ENCODE results near the gene UCKL1. TPM values are rescaled to one million over a fixed set of nuclear protein-coding genes. Genes with fewer than 3 reads are reported as not detected.
"Not testable (repeated sequence)": the region's sequence is repeated elsewhere in the genome, so short reads cannot be mapped to it uniquely, and the experiment has no call there.

Gene UCKL1
- total RNA-seq, 3 donors from 2014 or later: 24.2 to 44.9 (median 36.3) TPM

DNA sequence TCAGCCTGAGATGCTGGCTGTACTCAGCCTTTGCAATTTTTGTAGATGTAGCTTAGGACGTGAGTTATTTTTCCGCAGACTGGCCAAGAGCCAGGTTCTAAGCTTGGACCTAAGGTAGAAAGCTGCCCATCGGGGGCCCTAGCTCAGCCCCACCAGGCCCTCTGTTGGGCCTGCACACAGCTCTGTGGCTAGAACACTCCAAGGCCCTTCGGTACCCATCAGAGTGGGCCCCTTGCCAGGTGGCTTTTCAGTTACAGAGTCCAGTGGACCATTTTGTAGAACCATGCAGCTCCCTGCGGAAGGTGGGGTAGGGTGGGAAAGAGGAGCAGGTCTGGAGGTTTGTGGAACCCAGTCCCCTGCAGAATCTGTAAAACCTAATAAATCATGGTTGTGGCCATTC, 22.6 kb downstream of the UCKL1 start:
- no peaks in the 10 kb centered on the region for H3K9me3 ChIP-seq
- no peak for DNase-seq (ENCODE audit: low spot score in 2 of 2)
- intact Hi-C loops (cut with DNase I; ENCODE audit: low total_unique reads): loop anchor here (5.0 kb wide), 1 partner anchor 861 kb away; no protein-coding TSS in a partner anchor
- TF ChIP-seq, protein P1, sequence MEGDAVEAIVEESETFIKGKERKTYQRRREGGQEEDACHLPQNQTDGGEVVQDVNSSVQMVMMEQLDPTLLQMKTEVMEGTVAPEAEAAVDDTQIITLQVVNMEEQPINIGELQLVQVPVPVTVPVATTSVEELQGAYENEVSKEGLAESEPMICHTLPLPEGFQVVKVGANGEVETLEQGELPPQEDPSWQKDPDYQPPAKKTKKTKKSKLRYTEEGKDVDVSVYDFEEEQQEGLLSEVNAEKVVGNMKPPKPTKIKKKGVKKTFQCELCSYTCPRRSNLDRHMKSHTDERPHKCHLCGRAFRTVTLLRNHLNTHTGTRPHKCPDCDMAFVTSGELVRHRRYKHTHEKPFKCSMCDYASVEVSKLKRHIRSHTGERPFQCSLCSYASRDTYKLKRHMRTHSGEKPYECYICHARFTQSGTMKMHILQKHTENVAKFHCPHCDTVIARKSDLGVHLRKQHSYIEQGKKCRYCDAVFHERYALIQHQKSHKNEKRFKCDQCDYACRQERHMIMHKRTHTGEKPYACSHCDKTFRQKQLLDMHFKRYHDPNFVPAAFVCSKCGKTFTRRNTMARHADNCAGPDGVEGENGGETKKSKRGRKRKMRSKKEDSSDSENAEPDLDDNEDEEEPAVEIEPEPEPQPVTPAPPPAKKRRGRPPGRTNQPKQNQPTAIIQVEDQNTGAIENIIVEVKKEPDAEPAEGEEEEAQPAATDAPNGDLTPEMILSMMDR (IDR thresholded peaks at IDR 0.05): no peak
- TF ChIP-seq POLR2A (IDR thresholded peaks at IDR 0.05): no peak
- TF ChIP-seq POLR2AphosphoS5 (IDR thresholded peaks at IDR 0.05): no peak
- H3K36me3 ChIP-seq: no peaks in the 10 kb centered on the region
- H3K4me3 ChIP-seq: no peak overlapping the region
- H3K27ac ChIP-seq: no peak overlapping the region
- H3K27me3 ChIP-seq: no peaks in the 10 kb centered on the region
- H3K4me1 ChIP-seq: no peaks in the 10 kb centered on the region

- DNase-seq (ENCODE audit: low spot score in 2 of 2): no peak
- TF ChIP-seq POLR2A (IDR thresholded peaks at IDR 0.05) (no peak), POLR2AphosphoS5 (IDR thresholded peaks at IDR 0.05) (no peak)
- TF ChIP-seq, protein P1 (IDR thresholded peaks at IDR 0.05): no peak
- no peaks in the 10 kb centered on the region for H3K27me3 ChIP-seq
- H3K36me3 ChIP-seq: peaks cover 4% of the 10 kb centered on the region
- no peak overlapping the region for H3K27ac ChIP-seq
- H3K4me3 ChIP-seq: no peak overlapping the region
- no peaks in the 10 kb centered on the region for H3K9me3 ChIP-seq
- intact Hi-C loops (cut with DNase I; ENCODE audit: low total_unique reads): loop anchor here (5.0 kb wide), 1 partner anchor 860 kb away; no protein-coding TSS in a partner anchor
- no peaks in the 10 kb centered on the region for H3K4me1 ChIP-seq
Measured at GRCh38 chr20:63932606-63933160, 23.5 kb downstream of the UCKL1 start.

GRCh38 chr20:63931735-63932134, 24.5 kb downstream of the UCKL1 start:
- Histone ChIP-seq H3K36me3 (peaks cover 4% of the 10 kb centered on the region), H3K4me3 (no peak overlapping the region), H3K27ac (no peak overlapping the region), H3K27me3 (no peaks in the 10 kb centered on the region), H3K4me1 (no peaks in the 10 kb centered on the region), H3K9me3 (no peaks in the 10 kb centered on the region)
- TF ChIP-seq, protein P1 (IDR thresholded peaks at IDR 0.05): no peak
- TF ChIP-seq POLR2A (IDR thresholded peaks at IDR 0.05) (no peak), POLR2AphosphoS5 (IDR thresholded peaks at IDR 0.05) (no peak)
- no peak for DNase-seq (ENCODE audit: low spot score in 2 of 2)
- intact Hi-C loops (cut with DNase I; ENCODE audit: low total_unique reads): loop anchor here (5.0 kb wide), 1 partner anchor 859 kb away; no protein-coding TSS in a partner anchor

GRCh38 chr20:63930971-63931553, 25.2 kb downstream of the UCKL1 start:
- TF ChIP-seq, protein P1 (IDR thresholded peaks at IDR 0.05): no peak
- TF ChIP-seq POLR2AphosphoS5 (IDR thresholded peaks at IDR 0.05): no peak
- TF ChIP-seq POLR2A (IDR thresholded peaks at IDR 0.05): no peak
- peaks cover 4% of the 10 kb centered on the region for H3K36me3 ChIP-seq
- H3K4me1 ChIP-seq: no peaks in the 10 kb centered on the region
- no peaks in the 10 kb centered on the region for H3K9me3 ChIP-seq
- intact Hi-C loops (cut with DNase I; ENCODE audit: low total_unique reads): loop anchor here (5.0 kb wide), 1 partner anchor 859 kb away; no protein-coding TSS in a partner anchor
- no peaks in the 10 kb centered on the region for H3K27me3 ChIP-seq
- DNase-seq (ENCODE audit: low spot score in 2 of 2): no peak
- no peak overlapping the region for H3K27ac ChIP-seq
- no peak overlapping the region for H3K4me3 ChIP-seq

DNA sequence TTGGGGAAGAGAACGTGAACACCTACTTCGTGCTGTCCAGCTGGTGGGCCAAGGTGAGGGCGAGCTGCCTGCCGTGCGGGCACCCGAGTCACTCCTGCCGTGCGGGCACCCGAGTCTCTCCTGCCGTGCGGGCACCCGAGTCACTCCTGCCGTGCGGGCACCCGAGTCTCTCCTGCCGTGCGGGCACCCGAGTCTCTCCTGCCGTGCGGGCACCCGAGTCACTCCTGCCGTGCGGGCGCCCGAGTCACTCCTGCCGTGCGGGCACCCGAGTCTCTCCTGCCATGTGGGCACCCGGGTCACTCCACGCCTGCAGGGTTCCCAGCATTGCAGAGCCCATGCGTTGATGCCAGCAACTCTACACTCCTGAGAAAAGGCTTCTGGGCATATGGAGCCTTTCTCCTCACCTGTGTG, 26.7 kb downstream of the UCKL1 start:
- H3K27ac ChIP-seq; DNase-seq (ENCODE audit: low spot score in 2 of 2); H3K27me3 ChIP-seq; intact Hi-C loops (cut with DNase I; ENCODE audit: low total_unique reads); H3K36me3 ChIP-seq; H3K9me3 ChIP-seq; H3K4me3 ChIP-seq; H3K4me1 ChIP-seq: not testable (repeated sequence)
